Metanephros (tissue), 1 donor: ENCODE results near the gene NEUROG2. TPM values are rescaled to one million over a fixed set of nuclear protein-coding genes. Genes with fewer than 3 reads are reported as not detected.

Experiments
- total RNA-seq: library from RNA; depleted of rRNA; stranded (reverse); fragments of >200 nt; gene quantifications from one replicate; pipeline ENCODE4 v1.2.3, GENCODE V29; 2014

Gene NEUROG2
- not detected for total RNA-seq

GRCh38 chr4:112516066-112516470, at the start of gene NEUROG2:
Gene NEUROG2 (minus strand): TSS chr4:112516180. CDS start chr4:112515475, 705 bp downstream.

Other genes with a start within 250 kb of the NEUROG2 start
- 9.4 TPM for gene TIFA, start 230.3 kb downstream of the NEUROG2 start, total RNA-seq
- 22.8 TPM for gene ALPK1, start 218.8 kb downstream of the NEUROG2 start, total RNA-seq
- 13.6 TPM for gene ZGRF1, start 120.7 kb upstream of the NEUROG2 start, total RNA-seq
- 22.6 TPM for gene LARP7, start 121.0 kb upstream of the NEUROG2 start, total RNA-seq